K562 (cell line): Measurements from ENCODE around the gene TFEC.

ENCODE experiments used
- ARNT ChIP-seq, 2 experiments: fragments of 450-650 bp; IDR thresholded peaks; 2 replicates each; pipeline ENCODE4 v1.6.1; 2016; ENCODE audit warnings: mild to moderate bottlenecking in 1 of 2
- CTCF ChIP-seq, 3 experiments: IDR thresholded peaks in 2 of 3; conservative IDR thresholded peaks in 1 of 3; 2 replicates each; pipeline ENCODE4 v1.5.1; 2011 to 2012; ENCODE audit warnings: low read length in 3 of 3, mild to moderate bottlenecking in 3 of 3, control low read depth in 2 of 3, improper control_type of control experiment in 1 of 3, inconsistent platforms in 1 of 3, low read depth in 1 of 3, mixed read lengths in 1 of 3, moderate library complexity in 1 of 3; ENCODE audit not compliant: insufficient read depth in 2 of 3

GRCh38 chr7:115888981-115889668 is 141.4 kb downstream of the TFEC start:
- no peak for TF ChIP-seq CTCF (IDR thresholded peaks at IDR 0.05 in 2 of 3, conservative IDR thresholded peaks at IDR 0.05 in 1 of 3; ENCODE audit: insufficient read depth in 2 of 3, low read depth in 1 of 3, low read length in 3 of 3)
- TF ChIP-seq ARNT (IDR thresholded peaks at IDR 0.05), result no peak
